ENCODE data around the gene HERPUD1. TPM values are rescaled to one million over a fixed set of nuclear protein-coding genes. Genes with fewer than 3 reads are reported as not detected.

Gene HERPUD1
- total and polyA plus RNA-seq, 2 of the 13 experiments (the other 11 are each of a cell fraction or from before 2014, with no cell fraction given) = 96.2 to 323 TPM

GRCh38 chr16:56983211-56983751 is 51.3 kb downstream of the HERPUD1 start (continued):
- TF ChIP-seq, protein P1, sequence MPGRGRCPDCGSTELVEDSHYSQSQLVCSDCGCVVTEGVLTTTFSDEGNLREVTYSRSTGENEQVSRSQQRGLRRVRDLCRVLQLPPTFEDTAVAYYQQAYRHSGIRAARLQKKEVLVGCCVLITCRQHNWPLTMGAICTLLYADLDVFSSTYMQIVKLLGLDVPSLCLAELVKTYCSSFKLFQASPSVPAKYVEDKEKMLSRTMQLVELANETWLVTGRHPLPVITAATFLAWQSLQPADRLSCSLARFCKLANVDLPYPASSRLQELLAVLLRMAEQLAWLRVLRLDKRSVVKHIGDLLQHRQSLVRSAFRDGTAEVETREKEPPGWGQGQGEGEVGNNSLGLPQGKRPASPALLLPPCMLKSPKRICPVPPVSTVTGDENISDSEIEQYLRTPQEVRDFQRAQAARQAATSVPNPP (CRISPR knock-in tag; IDR thresholded peaks at IDR 0.05) = no peak
- TF ChIP-seq HNF4A (CRISPR knock-in tag; IDR thresholded peaks at IDR 0.05) (peak; percentile 84), MAZ (IDR thresholded peaks at IDR 0.05; ENCODE audit: borderline replicate concordance, low read depth, low read length) (peak; percentile 71; the same call in 1 of the 2 replicates), MAZ (CRISPR knock-in tag; IDR thresholded peaks at IDR 0.05; ENCODE audit: low read depth) (no peak), PLSCR1 (CRISPR knock-in tag; IDR thresholded peaks at IDR 0.05; ENCODE audit: borderline replicate concordance) (no peak), ELF1 (CRISPR knock-in tag; IDR thresholded peaks at IDR 0.05) (0 out of 2 replicates have a peak, but pooled peaks have one; percentile 40), HMGXB4 (CRISPR knock-in tag; IDR thresholded peaks at IDR 0.05; ENCODE audit: borderline replicate concordance in 1 of 2, low read depth in 1 of 2) (no peak), HDAC1 (CRISPR knock-in tag; IDR thresholded peaks at IDR 0.05) (no peak), ATF7 (IDR thresholded peaks at IDR 0.05) (no peak), ATF7 (CRISPR knock-in tag; IDR thresholded peaks at IDR 0.05) (no peak), MZF1 (CRISPR knock-in tag; IDR thresholded peaks at IDR 0.05; ENCODE audit: borderline replicate concordance) (no peak), ZFP62 (CRISPR knock-in tag; IDR thresholded peaks at IDR 0.05) (no peak), ZNF432 (CRISPR knock-in tag; IDR thresholded peaks at IDR 0.05; ENCODE audit: borderline replicate concordance) (no peak), TEAD3 (CRISPR knock-in tag; optimal IDR thresholded peaks at IDR 0.05; ENCODE audit: borderline replicate concordance) (peak; percentile 39), RXRA (CRISPR knock-in tag; IDR thresholded peaks at IDR 0.05) (peak; percentile 50; the same call in 1 of the 2 replicates), ZMAT3 (CRISPR knock-in tag; conservative IDR thresholded peaks at IDR 0.05) (peak; percentile 43; the same call in 1 of the 2 replicates), ZNF510 (CRISPR knock-in tag; IDR thresholded peaks at IDR 0.05; ENCODE audit: low read depth) (no peak), ZNF138 (CRISPR knock-in tag; IDR thresholded peaks at IDR 0.05; ENCODE audit: low read depth) (no peak), MTF1 (CRISPR knock-in tag; IDR thresholded peaks at IDR 0.05) (no peak)
- TF ChIP-seq, protein P2, sequence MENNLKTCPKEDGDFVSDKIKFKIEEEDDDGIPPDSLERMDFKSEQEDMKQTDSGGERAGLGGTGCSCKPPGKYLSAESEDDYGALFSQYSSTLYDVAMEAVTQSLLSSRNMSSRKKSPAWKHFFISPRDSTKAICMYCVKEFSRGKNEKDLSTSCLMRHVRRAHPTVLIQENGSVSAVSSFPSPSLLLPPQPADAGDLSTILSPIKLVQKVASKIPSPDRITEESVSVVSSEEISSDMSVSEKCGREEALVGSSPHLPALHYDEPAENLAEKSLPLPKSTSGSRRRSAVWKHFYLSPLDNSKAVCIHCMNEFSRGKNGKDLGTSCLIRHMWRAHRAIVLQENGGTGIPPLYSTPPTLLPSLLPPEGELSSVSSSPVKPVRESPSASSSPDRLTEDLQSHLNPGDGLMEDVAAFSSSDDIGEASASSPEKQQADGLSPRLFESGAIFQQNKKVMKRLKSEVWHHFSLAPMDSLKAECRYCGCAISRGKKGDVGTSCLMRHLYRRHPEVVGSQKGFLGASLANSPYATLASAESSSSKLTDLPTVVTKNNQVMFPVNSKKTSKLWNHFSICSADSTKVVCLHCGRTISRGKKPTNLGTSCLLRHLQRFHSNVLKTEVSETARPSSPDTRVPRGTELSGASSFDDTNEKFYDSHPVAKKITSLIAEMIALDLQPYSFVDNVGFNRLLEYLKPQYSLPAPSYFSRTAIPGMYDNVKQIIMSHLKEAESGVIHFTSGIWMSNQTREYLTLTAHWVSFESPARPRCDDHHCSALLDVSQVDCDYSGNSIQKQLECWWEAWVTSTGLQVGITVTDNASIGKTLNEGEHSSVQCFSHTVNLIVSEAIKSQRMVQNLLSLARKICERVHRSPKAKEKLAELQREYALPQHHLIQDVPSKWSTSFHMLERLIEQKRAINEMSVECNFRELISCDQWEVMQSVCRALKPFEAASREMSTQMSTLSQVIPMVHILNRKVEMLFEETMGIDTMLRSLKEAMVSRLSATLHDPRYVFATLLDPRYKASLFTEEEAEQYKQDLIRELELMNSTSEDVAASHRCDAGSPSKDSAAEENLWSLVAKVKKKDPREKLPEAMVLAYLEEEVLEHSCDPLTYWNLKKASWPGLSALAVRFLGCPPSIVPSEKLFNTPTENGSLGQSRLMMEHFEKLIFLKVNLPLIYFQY (CRISPR knock-in tag; IDR thresholded peaks at IDR 0.05; ENCODE audit: borderline replicate concordance) = no peak
